ENCODE results near the gene TNS4. TPM values are rescaled to one million over a fixed set of nuclear protein-coding genes. Genes with fewer than 3 reads are reported as not detected.

The TNS4 gene
- total RNA-seq, 1 donor from 2014 or later = 53.1 TPM

DNA sequence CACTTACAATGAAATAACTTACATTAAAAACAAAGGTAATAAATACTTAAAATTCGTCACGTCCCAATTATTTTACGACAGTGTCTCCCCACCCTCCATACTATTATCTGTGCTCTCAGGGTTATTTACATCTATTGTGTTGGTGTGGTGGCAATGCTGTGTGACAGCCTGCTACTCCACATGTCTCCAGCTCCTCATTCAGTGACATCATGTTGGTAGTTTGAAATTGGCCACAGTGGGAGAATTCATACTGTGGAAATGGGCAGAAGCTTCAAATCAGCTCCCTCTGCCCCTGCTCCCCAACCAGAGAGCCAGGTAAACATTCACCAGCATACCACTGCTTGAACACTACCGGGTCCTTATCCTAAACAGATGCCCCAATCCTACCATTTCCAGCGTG is 6.3 kb downstream of the TNS4 start:
- DNase-seq (ENCODE audit: low spot score) = no peak

DNA sequence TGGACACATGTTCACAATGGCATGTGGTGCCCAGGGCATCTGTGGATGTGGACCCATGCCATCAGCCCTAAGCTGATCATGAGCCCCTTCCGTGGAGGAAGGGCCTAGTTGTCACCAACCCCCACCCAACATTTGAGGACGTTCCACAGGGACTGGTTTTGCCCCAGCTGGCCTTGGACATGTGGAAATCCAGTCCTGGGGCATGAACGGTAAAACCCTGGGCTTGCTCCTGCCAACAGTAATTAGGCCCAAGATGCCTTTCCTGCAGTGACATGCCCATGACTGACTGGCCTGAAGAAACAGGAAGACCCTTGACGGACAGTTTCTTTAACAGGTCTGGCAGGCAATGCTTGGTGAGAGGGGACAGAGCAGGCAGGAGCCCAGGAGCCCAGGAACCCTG is 7.7 kb downstream of the TNS4 start:
- DNase-seq (ENCODE audit: low spot score) = peak; percentile 74

DNA sequence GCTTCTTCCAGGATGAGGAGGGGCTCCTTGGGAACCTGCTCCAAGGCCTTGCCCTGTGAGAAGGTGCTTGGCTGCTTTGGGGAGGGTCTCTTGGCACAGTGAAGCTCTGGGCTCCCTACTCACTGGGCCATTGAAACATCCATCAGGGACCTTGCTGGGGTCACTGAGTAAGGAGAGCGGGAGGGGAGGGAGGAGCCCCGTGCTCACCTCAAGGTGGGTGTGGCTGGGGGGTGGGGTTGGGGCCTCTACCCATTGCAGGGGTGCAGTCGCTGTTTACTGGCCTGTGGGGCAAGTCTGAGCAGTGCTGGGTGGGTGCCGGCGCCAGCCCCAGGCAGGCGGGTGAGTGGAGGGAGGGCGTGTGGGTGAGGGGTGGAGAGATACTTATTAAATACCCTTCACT is 9.9 kb downstream of the TNS4 start:
- peak; percentile 69 for DNase-seq (ENCODE audit: low spot score)

DNA sequence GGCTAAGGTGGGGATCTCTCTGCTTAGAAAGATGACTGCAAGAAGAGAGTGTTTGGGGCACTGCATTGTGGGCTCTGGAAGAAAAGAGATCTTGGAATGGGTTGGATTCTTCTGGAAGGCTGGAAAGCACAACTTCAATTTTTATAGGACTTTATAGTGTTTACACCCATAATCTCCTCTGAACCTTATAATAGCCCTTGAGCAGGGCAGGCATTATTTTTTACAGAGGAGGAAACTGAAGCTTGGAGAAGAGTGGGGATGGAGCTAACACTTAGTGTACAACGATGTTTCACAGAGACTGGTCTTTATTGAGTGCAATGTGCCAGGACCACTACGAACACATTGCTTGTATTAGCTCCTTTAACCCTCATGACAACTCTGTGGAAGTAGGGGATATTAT is 10.4 kb downstream of the TNS4 start:
- no peak for DNase-seq (ENCODE audit: low spot score)

DNA sequence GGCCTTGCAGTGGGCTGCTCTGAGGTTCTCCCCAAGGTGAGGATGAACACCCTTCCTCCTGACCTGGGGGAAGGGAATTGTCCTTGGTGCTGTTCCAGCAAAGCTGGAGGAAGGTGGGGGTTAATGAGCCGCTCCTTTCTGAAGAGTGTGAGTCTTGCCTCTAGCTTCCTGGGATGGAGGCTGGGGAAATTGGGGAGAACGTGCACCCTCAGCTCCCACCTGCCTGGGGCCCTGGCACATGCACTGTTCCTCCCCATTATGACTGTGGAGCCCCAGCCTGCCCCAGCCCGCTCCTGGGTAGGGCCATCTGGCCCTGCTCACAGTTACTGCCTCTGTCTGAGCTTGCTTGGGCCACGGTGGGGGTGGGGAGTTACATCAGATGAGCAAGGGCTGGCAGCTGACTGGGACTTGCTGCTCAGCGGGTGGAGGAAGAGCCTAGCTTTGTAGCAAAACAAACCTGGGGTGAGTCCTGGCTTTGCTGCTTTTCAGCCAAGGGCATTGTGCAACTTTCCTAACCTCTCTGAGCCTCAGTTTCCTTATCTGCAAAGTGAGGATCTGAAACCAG is 11.1 kb downstream of the TNS4 start:
- DNase-seq (ENCODE audit: low spot score) = peak; percentile 93

DNA sequence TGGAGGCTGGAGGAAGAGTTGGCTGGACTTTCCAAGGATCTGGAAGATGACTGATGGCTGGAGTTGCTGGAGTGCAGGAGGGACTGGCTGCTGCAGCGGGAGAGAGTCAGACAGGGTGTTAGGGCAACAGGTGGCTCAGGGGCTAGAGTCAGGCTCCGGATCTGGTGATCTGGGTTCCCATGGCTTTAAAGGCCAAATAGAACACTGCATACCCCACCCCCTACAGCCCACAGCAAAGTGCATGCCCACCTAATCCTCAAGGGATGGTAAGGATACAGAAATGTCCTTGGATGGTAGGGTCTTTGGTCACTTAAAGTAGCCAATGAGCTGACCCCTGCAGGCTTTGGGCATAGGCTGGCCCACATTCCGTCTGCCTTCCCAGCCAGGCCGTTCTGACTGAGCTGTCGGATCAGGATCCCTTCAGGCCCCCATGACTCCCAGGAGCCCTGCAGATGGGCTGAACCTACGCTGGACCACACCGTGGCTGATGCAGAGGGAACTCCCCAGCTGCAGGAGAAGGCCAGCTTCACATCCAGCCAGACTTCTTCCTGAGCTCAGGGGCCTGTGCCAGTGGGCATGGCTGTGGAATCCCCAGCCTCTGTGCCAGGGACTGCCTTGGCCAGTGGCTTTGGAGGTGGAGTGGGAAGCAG is 13.9 kb downstream of the TNS4 start:
- no peak for DNase-seq (ENCODE audit: low spot score)

DNA sequence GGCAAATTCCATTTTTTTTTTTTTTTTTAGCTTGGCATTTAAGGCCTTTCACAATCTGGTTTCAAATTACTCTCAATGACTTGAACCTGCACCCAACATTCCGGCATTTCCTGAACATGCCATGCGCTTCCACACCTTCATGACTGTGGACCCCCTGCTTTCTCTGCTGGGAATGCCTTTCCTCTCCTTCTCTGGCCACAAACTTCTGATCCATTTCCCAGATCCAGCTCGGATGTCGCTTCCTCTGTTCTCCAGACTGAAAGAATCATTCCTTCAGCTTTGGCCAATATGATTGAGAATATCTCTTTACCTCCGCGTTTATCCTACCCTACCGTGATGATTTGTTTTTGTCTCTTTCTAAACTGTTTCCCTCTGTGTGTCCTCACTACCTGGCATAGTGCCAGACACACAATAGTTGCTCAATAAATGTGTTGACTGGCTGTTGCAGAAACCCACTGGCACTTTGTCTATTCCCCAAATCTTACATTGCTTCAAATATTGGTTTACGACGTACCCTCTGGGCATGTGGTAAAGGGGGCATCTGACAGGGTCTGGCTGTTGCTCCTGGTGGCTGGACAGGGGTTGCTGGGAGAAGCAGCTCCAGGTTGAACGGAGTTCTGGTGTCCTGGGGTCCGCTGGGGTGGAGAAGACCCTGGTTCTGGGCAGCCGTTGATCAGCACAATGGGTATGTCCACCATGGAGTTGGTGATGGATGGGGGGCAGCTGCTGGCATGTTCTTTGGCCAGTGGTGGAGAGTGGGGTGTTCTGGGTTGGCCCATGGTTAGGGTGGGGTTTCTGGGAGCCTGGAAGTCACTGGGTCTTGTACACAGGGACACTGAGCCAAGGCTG is 14.7 kb downstream of the TNS4 start:
- no peak for DNase-seq (ENCODE audit: low spot score)

DNA sequence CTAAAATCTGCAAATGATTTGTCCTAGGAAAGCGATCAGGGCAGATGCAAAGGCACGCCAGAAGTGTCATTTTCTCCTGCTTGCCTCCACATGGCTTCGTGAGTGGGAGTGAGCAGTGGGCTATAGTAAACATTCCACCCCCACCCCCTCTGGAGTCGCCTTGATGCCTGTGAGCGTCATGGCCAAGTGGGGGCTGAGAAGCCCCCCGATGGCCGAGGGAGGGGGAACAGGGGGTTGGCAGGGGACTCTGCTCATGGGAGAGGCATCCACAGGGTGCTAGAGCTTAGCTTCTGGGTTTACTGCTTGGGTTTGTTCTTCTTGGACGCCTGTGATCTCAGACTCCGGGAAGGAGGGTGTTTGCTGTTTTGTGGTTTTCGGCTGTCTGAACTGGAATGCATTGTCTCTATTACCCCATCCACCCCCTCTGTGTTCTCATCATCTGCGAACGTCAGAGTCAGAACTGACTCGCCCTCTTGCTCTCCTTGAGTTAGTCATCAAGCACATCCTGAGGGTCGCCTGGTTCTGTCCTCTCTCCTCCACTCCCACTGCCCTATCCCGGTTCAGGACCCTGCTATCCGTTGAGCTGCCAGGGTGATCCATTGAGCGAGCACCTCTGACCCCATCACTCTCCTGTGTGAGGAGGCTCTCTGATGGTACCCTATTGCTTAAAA is 15.4 kb downstream of the TNS4 start:
- no peak for DNase-seq (ENCODE audit: low spot score)

DNA sequence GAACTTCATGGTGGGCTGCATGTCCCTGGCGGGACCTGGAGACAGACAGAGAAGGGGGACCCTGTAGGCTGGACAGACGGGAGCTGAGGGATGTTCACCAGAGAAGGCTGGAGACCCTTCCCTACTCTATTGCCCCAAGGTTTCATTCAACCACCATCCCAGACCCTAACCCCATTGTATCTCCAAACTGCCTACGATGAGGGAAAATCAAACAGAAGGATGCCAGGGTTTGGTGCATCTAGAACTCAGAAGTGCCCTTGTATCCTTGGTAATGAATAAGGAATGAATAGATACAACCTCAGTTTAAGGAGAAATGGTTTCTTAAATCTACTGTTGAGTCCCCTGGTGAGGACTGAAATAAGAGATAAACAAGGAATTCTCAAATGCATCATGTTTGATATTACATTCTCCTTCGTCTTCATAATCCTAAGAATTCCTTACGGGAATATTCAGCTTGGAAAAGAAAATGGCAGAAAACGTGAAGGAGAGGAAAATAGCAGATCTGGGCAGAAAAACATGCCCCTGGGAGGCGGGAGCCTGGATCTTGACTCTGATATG is 16.4 kb downstream of the TNS4 start:
- DNase-seq (ENCODE audit: low spot score) = no peak

DNA sequence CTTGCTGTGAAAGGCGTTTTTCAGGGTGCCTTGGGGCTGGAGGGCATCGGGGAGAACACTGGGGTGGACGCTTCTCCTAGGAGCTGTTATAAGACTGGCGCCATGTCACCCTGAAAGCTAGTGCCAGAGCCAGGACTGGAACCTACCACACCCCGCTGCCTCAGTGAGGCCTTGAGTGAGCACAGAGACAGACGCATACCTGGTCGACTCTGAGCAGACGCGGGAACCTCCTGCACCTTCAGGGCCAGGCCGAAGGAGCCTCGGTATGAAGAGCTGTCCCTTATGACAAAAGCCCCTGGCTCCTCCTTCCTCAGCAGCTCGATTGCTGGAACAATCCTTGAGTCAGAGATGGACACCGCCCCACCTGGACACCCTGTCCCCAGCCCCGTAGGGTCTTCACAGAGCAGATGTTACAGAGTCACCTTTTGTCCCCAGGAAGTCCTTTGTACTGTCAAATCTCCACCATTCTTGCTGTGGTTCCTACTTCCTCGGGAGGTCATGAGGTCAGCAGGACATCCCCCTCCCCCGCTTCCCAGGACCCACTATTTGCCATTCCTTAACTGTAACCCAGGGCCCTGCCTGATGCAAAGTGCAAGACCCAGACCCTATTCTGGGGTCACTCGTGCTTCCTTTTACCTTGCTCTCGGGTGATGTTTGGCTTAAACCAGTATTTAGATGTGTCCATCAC is 17.0 kb downstream of the TNS4 start:
- no peak for DNase-seq (ENCODE audit: low spot score)

DNA sequence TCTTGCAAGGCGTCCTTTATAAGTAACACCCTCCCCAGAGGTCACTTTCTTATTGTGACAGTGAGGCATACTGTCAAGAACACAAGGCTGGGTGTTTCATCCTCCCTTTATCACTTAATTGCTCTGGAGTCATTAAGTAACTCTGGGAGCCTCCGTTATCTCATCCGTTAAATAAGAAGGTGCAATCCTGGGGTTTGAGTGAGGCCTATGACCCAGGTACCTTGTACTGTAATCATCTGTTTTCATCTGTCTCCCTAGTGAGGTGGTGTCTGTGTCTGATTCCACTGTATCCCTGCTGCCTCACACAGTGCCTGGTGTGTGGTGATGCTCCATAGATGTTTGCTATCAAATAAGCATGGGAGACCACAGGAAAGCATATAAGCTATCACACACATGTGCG is 17.7 kb downstream of the TNS4 start:
- no peak for DNase-seq (ENCODE audit: low spot score)

DNA sequence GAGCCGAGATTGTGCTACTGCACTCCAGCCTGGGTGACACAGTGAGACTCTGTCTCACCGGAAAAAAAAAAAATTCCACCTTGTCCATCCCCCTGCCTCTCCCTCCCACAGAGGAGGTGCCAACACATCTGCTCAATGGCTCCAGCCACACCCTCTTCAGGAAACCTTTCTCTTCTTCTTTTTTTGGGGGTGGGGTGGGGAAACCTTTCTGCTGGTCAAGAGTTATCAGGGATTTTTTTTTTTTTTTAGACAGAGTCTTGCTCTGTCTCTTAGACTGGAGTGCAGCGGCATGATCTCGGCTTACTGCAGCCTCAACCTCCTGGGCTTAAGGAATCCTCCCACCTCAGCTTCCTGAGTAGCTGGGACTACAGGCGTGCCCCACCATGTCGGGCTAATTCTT is 18.7 kb downstream of the TNS4 start:
- DNase-seq (ENCODE audit: low spot score) = no peak

DNA sequence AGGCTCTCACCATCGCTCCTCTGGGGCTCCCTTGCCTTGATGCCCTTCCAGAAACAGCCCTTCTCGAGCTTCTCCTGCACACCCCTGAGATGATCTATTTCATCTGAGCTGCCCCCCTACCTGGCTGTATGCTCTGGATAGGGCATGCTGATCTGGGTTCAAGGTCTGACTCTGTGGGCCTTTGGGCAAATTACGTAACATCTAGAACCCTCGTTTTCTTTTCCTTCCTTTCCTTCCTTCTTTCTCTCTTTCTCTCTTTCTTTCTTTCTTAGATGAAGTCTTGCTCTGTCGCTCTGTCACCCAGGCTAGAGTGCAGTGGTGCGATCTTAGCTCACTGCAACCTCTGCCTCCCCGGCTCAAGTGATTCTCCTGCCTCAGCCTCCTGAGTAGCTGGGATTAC is 20.3 kb downstream of the TNS4 start:
- DNase-seq (ENCODE audit: low spot score) = no peak

DNA sequence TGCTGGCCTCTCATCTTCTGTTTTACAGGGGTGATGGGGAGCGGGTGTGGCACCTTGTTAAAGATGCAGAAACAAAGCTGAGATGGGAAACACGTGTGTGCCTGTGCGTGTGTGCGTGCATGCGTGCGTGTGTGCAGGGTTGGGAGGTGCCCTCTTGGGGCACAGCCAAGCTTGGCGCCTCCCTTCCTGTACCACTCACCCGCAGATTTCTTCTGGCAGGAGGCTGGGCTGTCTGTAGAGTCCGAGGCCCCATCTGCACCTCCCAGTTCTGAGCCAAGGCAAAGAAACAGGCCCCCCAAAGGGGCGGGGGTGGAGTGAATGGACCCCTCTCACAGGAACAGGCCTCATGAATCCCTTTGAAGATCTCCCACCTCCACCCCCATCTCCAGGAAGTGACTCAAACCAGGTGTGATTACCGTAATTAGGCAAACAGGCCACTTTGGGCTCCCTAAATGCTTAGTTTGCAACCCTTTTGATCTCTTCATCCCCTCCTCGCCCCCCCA is 20.9 kb downstream of the TNS4 start:
- DNase-seq (ENCODE audit: low spot score) = no peak

DNA sequence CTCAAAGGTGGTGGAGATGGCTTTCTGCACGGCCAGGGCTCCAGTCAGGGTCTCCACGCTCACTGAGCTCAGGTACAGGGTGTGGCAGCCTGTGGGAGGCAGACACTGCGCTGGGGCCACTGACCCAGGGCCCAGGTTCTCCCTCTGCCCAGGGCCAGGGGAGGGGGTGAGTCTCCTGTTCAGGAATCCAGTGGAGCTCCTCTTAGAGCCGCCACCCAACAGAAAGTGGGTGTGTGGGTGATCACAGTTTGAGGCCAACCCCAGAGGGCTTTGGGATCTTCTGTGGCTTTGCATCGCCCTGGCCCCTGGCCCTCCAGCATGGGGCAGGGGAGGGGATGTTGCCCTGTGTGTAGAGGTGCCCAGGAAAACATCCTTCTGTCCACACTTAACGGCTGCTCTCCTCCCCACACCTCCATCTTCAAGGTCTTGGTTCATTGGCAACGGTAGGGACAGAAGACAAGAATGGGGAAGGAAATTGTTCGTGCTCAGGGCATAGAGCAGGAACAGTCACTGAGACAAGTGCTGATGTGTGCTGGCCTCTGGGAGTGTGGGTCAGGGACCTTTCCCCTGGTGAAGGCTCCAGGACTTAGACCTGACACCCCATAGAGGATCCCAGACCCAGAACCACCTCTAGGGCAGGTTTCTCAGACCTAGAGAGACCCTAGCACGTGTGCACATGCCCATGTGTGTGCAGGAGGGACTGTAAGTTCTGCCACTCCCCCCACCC is 21.5 kb downstream of the TNS4 start:
- DNase-seq (ENCODE audit: low spot score) = no peak

DNA sequence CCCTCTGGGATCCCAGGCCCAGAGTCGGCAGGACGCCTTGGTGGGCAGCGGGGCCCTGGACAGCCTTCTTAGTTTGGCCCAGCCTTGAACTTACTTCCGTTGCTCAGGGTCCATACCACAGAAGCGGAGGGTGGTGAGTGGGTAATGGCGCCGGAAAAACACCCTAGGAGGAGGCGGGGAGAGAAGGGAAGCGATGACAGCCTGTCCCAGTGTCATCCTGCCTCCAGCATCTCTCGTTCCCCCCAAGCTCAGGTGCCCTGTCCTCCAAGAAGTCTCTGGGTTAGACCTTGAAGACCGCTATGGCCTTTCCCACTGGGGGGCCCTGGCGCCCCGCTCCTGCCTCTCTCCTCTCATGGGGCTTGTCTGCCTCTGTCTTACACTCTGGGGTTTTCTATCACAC is 22.9 kb downstream of the TNS4 start:
- no peak for DNase-seq (ENCODE audit: low spot score)

DNA sequence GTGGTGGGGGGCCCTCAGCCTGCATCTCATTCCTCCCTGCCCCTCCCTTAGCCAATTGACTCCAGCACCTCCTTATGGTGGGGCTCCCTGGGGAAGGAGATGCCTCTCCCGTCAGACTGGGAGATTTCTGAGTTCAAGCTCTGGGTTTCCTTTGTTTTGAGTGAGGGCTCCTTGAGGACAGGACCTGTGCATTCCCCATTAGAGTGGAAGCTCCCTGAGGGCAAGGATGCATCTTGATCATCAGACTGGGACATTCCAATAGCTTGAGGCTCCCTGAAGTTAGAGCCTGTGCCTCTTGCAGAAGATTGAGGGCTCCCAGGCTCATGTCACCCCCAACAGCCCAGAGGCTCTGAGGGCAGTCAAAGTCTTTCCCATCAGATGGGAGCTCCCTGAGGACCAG is 23.6 kb downstream of the TNS4 start:
- no peak for DNase-seq (ENCODE audit: low spot score)

DNA sequence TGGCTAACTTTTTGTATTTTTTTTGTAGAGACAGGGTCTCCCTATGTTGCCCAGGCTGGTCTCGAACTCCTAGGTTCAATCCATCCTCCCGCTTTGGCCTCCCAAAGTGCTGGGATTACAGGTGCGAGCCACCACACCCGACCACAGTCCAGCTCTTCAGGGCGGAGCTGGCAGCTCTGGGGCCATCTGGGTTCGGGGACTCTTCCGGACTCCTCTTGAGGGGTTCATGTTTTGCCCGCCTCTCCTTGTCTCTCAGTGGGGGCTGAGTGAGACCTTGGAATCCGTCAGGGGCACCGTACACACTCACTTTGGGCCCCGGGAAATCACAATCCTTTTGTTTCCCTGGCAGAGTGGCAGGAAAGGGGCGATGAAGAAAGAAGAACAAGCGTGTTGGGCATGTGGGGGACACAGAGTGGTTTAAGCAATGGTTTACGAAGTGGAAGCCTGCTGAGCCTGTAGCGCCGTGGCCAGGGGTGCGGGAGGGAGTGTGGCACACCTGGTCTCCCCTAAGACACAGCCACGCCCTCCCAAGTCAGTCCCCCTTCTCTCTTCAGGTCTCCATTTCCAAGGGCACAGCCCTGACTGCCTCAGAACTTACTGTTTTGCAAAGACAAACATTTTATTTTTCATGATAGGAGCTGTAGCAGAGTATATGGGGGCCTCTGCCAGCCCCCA is 26.1 kb downstream of the TNS4 start:
- peak; percentile 40 for DNase-seq (ENCODE audit: low spot score)

DNA sequence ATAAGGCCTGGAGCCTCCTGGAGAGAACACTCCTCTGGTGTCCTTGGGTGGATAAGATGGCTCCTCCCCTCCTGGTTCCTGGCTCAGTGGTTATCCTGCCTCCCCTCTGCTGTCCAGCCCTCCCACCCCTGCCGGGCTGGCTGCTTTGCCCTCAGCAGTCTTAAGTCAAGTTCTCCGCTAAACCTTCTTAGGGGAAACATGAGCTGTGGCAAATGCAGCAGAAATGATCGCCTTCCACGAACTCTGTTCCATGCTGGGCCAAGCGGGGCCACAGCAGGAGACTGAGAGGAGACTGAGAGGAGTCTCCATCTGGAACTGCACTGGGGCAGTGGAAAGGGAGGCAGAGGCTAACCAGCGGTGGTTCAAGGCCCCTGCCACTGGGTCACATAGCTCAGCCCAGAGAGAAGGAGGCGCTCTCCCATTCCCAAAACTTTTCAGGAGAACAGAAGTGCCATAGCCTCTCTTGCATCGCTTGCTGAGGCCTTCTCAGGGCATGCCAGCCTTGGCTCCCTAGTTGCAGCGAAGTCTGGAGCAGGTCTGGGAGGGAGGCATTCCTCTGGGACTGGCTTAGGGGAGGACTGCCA is 26.9 kb downstream of the TNS4 start:
- DNase-seq (ENCODE audit: low spot score) = no peak

Measured in ureter (tissue), 1 donor.